NB4 (cell line): ENCODE data around the gene POTEJ.
"Not testable (repeated sequence)": the region's sequence is repeated elsewhere in the genome, so short reads cannot be mapped to it uniquely, and the experiment has no call there.

Source experiments
- DNase-seq: peaks from one replicate; pipeline ENCODE4 v3.0.0; 2010; ENCODE audit warnings: low read depth
- H3K4me3 ChIP-seq: one replicate; pipeline ENCODE4 v1.5.1; 2011; ENCODE audit warnings: mild to moderate bottlenecking, low read depth, low read length, moderate library complexity

POTEJ gene

GRCh38 chr2:130599393-130599792, 11.8 kb upstream of the POTEJ start, which contains the start of gene CFC1:
Gene CFC1 (minus strand): TSS chr2:130599575. CDS start chr2:130599287, 288 bp downstream.
- DNase-seq, H3K4me3 ChIP-seq: not testable (repeated sequence)

DNA sequence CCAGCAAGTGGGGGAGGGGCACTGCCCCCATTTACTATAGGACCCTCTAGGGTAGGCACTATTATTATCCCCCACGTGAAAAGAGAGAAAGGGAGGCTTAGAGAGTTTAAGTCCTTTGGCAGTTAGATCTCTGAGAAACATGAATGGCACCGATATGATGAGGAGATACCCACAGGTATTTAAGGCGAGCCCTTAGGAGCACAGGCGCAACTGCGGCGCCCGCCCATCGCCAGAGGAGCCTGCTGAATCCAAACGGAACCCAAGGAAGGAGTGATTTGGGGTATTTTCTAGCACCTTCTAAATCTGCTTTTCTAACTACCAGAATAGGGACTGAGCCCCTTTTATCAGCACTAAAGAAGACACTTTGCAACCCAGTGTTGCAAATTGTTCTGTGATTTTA, 11.3 kb upstream of the POTEJ start:
- not testable (repeated sequence) for DNase-seq, H3K4me3 ChIP-seq

GRCh38 chr2:130601648-130602302, 9.5 kb upstream of the POTEJ start:
- DNase-seq = not testable (repeated sequence)

DNA sequence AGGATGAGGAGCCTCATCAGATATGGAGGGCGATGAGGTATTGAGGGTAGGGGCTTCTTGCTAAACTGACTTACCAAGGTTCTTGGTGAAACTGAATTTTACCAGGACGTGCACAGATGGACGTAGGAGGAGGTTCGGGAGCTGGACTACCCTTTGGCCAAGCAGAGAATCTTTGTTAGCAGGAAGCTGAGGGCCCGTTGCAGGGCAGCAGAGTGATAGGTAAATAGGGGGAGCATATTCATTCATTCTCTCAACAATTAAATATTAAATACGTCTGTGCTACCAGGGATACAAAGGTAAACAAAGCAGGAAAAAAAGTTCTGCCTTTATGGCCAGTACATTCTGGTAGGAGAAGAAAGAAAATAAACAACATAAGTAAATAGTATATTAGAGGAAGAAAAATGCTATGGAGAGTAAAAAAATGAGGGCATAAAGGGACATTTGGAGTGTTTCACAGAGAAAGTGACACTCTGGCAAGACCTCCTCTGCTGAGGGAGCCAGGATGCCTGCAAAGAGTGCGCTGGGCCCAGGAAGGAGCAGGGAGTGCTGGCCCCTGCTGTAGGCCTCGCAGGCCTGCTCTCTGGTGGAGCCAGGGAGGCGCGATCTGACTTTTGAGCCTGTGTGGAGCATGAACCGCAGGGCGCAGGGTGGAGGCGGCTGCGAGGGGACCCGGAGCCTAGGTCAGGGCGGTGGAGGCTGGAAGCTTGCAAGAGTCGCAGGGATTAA, 2.8 kb upstream of the POTEJ start:
- not testable (repeated sequence) for H3K4me3 ChIP-seq, DNase-seq

More at GRCh38 chr2:130601648-130602302, 9.5 kb upstream of the POTEJ start:
- not testable (repeated sequence) for H3K4me3 ChIP-seq

- not testable (repeated sequence) for DNase-seq, H3K4me3 ChIP-seq
Measured at GRCh38 chr2:130609002-130609920, 2.0 kb upstream of the POTEJ start.

DNA sequence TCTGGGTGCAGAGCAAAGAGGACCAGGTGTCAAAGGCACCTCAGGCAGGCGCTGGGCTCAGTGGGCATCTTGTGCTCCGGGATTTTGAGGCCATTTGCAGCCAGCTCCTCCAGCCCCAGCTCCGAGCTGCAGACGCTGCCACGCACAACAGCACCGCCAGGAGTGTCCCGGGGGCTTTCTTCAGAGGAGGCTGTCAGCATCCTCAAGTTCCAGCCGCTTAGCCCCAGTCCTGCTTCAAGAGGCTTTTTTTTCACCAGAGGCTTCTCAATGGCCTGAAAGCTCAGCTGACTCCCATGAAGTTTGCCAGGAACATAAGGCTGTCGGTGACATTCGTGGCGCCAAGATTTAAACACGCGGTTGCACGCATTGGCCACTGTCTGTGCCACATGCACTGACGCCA, 754 bp upstream of the POTEJ start:
- peak; percentile 0 for DNase-seq
- H3K4me3 ChIP-seq = not testable (repeated sequence)

GRCh38 chr2:130628784-130629475, 17.7 kb downstream of the POTEJ start:
- not testable (repeated sequence) for DNase-seq

DNA sequence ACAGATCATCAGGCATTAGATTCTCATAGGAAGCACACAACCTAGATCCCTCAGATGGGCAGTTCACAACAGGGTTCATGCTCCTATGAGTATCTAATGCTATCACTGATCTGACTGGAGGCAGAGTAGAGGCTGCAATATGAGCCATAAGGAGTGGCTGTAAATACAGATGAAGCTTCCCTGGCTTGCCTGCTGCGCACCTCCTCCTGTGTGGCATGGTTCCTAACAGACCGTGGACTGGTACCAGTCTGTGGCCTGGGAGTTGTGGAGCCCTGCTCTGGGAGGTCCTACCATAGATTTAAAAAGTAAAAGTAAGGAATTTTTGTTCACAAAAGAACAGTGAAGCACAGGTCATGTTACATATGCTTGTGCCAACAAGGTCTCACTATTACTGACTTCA, 27.7 kb downstream of the POTEJ start:
- DNase-seq, H3K4me3 ChIP-seq: not testable (repeated sequence)

More at GRCh38 chr2:130628784-130629475, 17.7 kb downstream of the POTEJ start:
- H3K4me3 ChIP-seq = not testable (repeated sequence)

GRCh38 chr2:130641688-130642087, 30.4 kb downstream of the POTEJ start:
- H3K4me3 ChIP-seq, DNase-seq: not testable (repeated sequence)

- H3K4me3 ChIP-seq, DNase-seq: not testable (repeated sequence)
Measured at GRCh38 chr2:130649285-130649684, 38.0 kb downstream of the POTEJ start.

- H3K4me3 ChIP-seq, DNase-seq: not testable (repeated sequence)
Measured at GRCh38 chr2:130664506-130664905, 53.3 kb downstream of the POTEJ start.

GRCh38 chr2:130665596-130665995, 54.4 kb downstream of the POTEJ start:
- not testable (repeated sequence) for H3K4me3 ChIP-seq, DNase-seq

DNA sequence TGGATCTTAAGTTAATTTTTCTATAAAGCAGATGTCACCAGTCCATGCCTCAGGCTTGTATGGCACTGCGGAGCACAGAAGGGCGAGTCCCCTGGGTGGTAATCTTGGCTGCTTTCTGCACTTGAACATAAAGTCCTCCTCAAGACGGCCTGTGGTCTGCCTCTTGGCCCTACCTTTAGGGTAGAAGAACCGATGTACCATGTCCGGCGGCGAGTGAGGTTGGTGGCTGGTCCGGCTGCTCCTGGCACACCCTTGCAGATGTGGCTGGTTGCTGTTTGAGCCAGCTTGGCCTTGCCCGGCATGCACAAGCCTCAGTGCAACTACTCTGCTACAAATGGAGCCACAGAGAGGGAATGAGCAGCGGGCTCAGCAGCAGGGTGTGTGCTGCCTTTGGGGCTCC, 56.3 kb downstream of the POTEJ start:
- DNase-seq, H3K4me3 ChIP-seq: not testable (repeated sequence)

DNA sequence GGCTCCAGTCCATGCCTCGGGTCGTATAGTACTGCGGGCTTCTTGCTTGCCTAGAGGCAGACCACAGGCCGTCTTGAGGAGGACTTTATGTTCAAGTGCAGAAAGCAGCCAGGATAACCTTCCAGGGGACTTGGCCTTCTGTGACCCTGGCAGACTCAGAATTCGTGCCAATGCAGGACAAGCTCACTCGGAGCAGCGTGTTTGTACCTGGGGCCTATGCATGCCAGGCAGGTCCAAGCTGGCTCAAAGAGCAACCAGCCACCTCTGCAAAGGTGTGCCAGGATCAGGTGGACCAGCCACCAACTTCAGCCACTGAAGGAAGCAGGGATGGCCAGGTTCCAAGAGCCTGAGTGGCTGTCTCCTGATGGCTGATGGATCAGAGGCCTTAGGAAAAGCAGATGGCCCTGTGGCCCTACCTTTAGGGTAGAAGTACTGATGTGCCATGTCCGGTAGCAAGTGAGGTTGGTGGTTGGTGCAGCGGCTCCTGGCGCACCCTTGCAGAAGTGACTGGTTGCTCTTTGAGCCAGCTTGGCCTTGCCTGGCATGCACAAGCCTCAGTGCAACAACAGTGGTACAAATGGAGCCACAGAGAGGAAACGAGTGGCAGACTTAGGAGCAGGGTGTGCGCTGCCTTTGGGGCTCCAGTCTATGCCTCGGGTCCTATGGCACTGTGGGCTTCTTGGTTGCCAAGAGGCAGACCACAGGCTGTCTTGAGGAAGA, 58.9 kb downstream of the POTEJ start:
- DNase-seq, H3K4me3 ChIP-seq: not testable (repeated sequence)

- DNase-seq, H3K4me3 ChIP-seq: not testable (repeated sequence)
Measured at GRCh38 chr2:130692041-130692770, 81.0 kb downstream of the POTEJ start.

- not testable (repeated sequence) for H3K4me3 ChIP-seq
- peak; percentile 2 for DNase-seq
Measured at GRCh38 chr2:130693474-130693873, 82.2 kb downstream of the POTEJ start.

GRCh38 chr2:130703250-130703649, 92.0 kb downstream of the POTEJ start:
- not testable (repeated sequence) for H3K4me3 ChIP-seq, DNase-seq
